RWPE1 (cell line): ENCODE data around the gene MTHFD1L.

Experiments
- CTCF ChIA-PET: fragments of 350-600 bp; sonication (Branson Sonifier 250); formaldehyde crosslinking; extraction: SDS; loops from one replicate; lab custom pipeline; 2021; lab: Yijun Ruan, JAX
- POLR2A ChIA-PET: fragments of 400-600 bp; formaldehyde crosslinking; extraction: SDS; loops from one replicate; lab custom pipeline; 2020; ENCODE audit warnings: antibody characterized with exemption; ENCODE audit not compliant: low non-redundant PET; lab: Yijun Ruan, JAX
- DNase-seq: peaks from one replicate; pipeline ENCODE4 v3.0.0; 2012; ENCODE audit warnings: low spot score
- H3K27ac ChIP-seq: fragments of 450-650 bp; 2 replicates; pipeline ENCODE4 v1.5.1; 2017
- TF ChIP-seq, protein P1 (sequence below): fragments of 450-650 bp; conservative IDR thresholded peaks from 2 replicates; pipeline ENCODE4 v1.5.1; 2017; ENCODE audit warnings: low read depth, mild to moderate bottlenecking

The MTHFD1L gene

DNA sequence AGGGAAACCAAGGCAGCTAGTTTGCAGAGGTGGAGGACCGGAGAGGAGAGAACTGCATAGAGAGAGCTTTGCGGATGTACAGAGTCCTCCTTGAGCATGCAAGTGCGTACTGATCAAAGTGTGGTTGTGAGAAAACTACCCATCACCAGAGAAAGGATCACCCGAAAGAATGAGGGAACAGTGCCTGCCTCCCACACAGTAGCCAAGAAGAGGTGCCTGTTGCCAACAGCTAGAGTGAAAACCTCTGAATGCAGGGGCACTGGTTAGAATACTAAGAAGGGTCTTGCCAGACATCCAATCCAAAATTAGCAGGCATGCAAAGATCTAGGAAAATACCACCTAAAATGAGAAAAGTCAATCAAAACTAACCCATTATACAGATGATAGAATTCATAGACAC lies 207.6 kb downstream of the MTHFD1L start:
- ChIA-PET CTCF (no interaction called here), POLR2A (interaction anchor here (0.6 kb wide), 1 partner anchor 492 kb away, joined by 3 read pairs; no protein-coding TSS in a partner anchor)
- DNase-seq = no peak
- TF ChIP-seq, protein P1, sequence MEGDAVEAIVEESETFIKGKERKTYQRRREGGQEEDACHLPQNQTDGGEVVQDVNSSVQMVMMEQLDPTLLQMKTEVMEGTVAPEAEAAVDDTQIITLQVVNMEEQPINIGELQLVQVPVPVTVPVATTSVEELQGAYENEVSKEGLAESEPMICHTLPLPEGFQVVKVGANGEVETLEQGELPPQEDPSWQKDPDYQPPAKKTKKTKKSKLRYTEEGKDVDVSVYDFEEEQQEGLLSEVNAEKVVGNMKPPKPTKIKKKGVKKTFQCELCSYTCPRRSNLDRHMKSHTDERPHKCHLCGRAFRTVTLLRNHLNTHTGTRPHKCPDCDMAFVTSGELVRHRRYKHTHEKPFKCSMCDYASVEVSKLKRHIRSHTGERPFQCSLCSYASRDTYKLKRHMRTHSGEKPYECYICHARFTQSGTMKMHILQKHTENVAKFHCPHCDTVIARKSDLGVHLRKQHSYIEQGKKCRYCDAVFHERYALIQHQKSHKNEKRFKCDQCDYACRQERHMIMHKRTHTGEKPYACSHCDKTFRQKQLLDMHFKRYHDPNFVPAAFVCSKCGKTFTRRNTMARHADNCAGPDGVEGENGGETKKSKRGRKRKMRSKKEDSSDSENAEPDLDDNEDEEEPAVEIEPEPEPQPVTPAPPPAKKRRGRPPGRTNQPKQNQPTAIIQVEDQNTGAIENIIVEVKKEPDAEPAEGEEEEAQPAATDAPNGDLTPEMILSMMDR = no peak
- no peak overlapping the region for H3K27ac ChIP-seq

DNA sequence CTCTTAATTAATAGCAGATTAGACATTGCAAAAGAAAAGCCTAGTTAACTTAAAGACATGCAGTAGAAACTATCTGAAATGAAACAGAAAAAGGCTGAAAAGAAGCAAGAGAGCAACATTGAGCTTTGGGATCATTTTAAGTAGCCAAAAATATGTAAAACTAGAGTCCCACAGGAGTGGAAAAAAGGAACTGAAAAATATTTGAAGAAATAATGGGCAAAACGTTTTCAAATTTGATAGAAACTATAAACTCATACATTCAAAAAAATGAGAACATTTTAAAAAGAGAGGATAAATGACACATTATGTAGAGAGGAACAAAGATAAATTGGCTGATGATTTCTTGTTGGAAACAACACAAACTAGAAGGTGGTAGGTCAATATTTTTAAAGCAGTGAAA lies 208.2 kb downstream of the MTHFD1L start:
- ChIA-PET CTCF (no interaction called here), POLR2A (interaction anchor here (0.6 kb wide), 1 partner anchor 492 kb away, joined by 3 read pairs; no protein-coding TSS in a partner anchor)

DNA sequence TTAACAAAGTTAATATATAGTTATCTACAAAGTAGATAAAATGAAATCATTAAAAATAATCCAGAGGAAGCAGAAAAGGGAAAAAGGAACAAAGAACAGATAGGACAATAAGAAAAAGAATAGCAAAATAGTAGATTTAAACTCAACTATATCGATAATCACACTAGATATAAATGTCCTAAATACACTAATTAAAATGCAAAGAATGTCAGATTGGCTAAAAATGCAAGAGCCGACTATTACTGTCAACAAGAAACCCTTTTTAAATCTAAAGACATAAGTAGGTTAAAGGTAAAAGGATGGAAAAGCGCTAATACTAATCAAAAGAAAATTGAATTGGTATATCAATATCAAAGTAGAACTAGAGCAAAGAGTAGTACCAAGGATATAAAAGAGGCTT lies 209.5 kb downstream of the MTHFD1L start:
- ChIA-PET POLR2A (no interaction called here), CTCF (no interaction called here)
- DNase-seq = no peak
- no peak overlapping the region for H3K27ac ChIP-seq
- TF ChIP-seq, protein P1 = no peak

More for the DNA sequence above, 208.2 kb downstream of the MTHFD1L start:
- TF ChIP-seq, protein P1 = no peak
- H3K27ac ChIP-seq = no peak overlapping the region
- DNase-seq = no peak

DNA sequence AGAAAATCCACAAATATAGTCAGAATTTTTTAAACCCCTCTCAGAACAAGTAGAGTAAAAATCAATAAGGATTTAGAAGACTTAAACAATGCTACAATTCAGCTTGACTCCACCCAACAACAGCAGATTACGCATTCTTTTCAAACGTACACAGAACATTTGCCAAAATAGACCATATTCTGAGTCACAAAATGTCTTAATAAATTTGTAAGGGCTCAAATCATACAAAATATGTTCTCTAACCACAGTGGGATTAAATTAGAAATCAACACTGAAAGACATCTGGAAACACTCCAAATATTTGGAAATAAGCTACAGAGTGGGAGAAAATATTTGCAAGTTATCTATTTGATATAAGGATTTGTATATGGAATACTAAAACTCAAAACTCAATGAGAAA lies 210.0 kb downstream of the MTHFD1L start:
- DNase-seq = no peak
- CTCF ChIA-PET = no interaction called here
- no peak overlapping the region for H3K27ac ChIP-seq
- POLR2A ChIA-PET = no interaction called here
- TF ChIP-seq, protein P1 = no peak

DNA sequence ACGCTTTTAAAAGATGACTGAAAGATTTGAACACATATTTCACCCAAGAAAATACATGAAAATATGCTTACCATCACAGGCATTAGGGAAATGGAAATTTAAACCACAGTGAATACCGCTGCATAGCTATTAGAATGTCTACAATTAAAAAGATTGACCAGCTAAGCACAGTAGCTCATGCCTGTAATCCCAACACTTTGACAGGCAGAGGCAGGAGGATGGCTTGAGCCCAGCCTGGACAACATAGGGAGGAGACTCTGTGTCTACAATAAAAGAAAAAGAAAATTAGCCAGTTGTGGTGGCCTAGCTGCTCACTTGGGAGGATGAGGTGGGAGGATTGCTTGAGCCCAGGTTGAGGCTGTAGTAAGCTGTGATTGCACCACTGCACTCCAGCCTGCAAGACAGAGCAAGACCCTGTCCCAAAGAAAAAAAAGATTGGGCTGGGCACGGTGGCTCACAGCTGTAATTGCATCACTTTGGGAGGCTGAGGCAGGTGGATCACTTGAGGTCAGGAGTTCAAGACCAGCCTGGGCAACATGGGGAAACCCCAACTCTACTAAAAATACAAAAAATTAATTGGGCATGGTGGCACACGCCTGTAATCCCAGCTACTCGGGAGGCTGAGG lies 210.5 kb downstream of the MTHFD1L start:
- CTCF ChIA-PET = no interaction called here
- POLR2A ChIA-PET = no interaction called here
- peak overlapping the region; percentile 58 for H3K27ac ChIP-seq
- TF ChIP-seq, protein P1 = no peak
- no peak for DNase-seq

DNA sequence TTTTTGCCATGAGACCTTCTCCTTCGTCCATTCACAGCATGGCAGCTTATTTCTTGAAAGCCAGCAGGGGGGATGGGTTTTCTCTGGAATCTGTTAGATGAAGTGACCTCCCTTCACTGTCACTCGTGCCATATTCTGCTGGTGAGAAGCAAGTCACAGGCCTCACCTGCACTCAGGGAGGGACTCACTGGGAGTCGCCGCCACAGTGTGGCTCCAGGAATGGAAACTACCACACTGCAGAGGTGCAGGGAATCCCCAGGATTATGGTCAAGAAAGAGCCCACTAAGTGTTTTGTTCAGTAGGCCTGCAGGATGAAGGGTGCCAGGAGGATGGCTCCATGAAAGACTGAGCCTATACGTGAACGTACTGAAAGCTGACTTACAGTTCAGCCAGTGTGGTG lies 213.2 kb downstream of the MTHFD1L start:
- ChIA-PET CTCF (interaction anchor here (1.2 to 1.5 kb wide), 2 partner anchors 14 to 64 kb away, joined by 3 to 5 read pairs; no protein-coding TSS in a partner anchor), POLR2A (no interaction called here)
- TF ChIP-seq, protein P1 = no peak
- DNase-seq = no peak
- H3K27ac ChIP-seq = no peak overlapping the region
